Measurements from ENCODE around the gene LRP2BP. TPM values are rescaled to one million over a fixed set of nuclear protein-coding genes. Genes with fewer than 3 reads are reported as not detected.
"Not testable (repeated sequence)": the region's sequence is repeated elsewhere in the genome, so short reads cannot be mapped to it uniquely, and the experiment has no call there.

Gene LRP2BP
- total and polyA plus RNA-seq, 4 donors, result 0.48 to 4.6 (median 1.8) TPM

GRCh38 chr4:185364886-185365285 is 30.8 kb downstream of the LRP2BP start:
- 92 to 93% methylated on average over 5 of the region's 5 CpGs for WGBS, 2 donors
- Histone ChIP-seq H3K27ac (ENCODE audit: low read depth in 1 of 2, low read length in 1 of 2) (no peak overlapping the region), H3K9ac (ENCODE audit: insufficient read depth in 1 of 2, low read length in 2 of 2) (no peak overlapping the region), H3K36me3 (ENCODE audit: control insufficient read depth in 4 of 4, insufficient read depth in 4 of 4, low read length in 4 of 4) (peaks cover 0 to 8% (median 3%) of the 10 kb centered on the region in 4 donors), H3K27me3 (ENCODE audit: control insufficient read depth in 3 of 3, insufficient read depth in 3 of 3, low read length in 2 of 3) (no peaks in the 10 kb centered on the region), H3K9me3 (ENCODE audit: control insufficient read depth in 4 of 4, insufficient read depth in 3 of 4, low read length in 3 of 4) (no peaks in the 10 kb centered on the region), H3K4me1 (ENCODE audit: control insufficient read depth in 5 of 5, insufficient read depth in 5 of 5, low read length in 5 of 5) (no peaks in the 10 kb centered on the region), H3K4me3 (no peak overlapping the region)
- TF ChIP-seq CTCF (IDR thresholded peaks at IDR 0.05; ENCODE audit: control extremely low read depth, extremely low read depth), result no peak
- DNase-seq (no peak), ATAC-seq (ENCODE audit: insufficient read depth, low FRiP score) (no peak)

DNA sequence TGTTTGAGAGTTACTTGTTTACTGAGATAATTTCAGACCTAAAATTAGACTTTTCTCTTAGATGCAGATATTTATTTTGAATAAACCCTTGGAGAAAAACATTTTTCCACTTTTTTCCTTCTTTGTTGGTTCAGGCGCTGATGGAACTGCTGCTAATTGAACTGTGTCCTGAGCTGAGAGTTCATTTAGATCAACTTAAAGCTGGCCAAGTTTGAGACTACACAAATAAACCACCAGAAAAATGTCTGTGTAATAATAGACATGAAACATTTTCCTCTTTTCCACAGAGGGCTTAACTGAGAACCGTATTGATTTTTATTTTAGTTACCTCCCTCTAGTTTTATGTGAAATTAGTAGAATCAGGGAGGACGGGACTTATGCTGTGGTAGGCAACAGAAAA is 32.5 kb downstream of the LRP2BP start:
- H3K4me1 ChIP-seq (ENCODE audit: control insufficient read depth in 5 of 5, insufficient read depth in 5 of 5, low read length in 5 of 5), result no peaks in the 10 kb centered on the region
- ATAC-seq (ENCODE audit: insufficient read depth, low FRiP score) (no peak), DNase-seq (no peak)
- no peaks in the 10 kb centered on the region for H3K27me3 ChIP-seq (ENCODE audit: control insufficient read depth in 3 of 3, insufficient read depth in 3 of 3, low read length in 2 of 3)
- H3K36me3 ChIP-seq (ENCODE audit: control insufficient read depth in 4 of 4, insufficient read depth in 4 of 4, low read length in 4 of 4), result peaks cover 0 to 8% (median 3%) of the 10 kb centered on the region in 4 donors
- H3K4me3 ChIP-seq, result no peak overlapping the region
- no peak for TF ChIP-seq CTCF (IDR thresholded peaks at IDR 0.05; ENCODE audit: control extremely low read depth, extremely low read depth)
- 84 to 86% methylated on average over 3 of the region's 3 CpGs for WGBS, 2 donors
- no peak overlapping the region for H3K27ac ChIP-seq (ENCODE audit: low read depth in 1 of 2, low read length in 1 of 2)
- no peak overlapping the region for H3K9ac ChIP-seq (ENCODE audit: insufficient read depth in 1 of 2, low read length in 2 of 2)
- no peaks in the 10 kb centered on the region for H3K9me3 ChIP-seq (ENCODE audit: control insufficient read depth in 4 of 4, insufficient read depth in 3 of 4, low read length in 3 of 4)

DNA sequence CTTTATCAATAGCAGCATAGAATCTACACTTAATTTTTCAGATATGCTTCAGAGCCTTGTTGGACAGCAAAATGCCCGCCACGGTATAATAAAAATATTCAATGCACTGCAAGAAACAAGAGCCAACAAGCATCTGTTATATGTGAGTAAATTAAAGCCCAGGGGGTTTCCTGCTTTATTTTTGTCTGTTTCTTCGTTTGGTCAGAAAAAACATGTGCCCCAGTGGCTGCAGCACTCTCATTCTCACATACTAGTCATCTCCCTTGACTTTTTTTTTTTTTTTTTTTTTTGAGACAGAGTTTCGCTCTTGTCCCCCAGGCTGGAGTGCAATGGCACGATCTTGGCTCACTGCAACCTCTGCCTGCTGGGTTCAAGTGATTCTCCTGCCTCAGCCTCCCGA is 33.2 kb downstream of the LRP2BP start:
- H3K4me1 ChIP-seq (ENCODE audit: control insufficient read depth in 5 of 5, insufficient read depth in 5 of 5, low read length in 5 of 5); DNase-seq; H3K4me3 ChIP-seq; H3K27ac ChIP-seq (ENCODE audit: low read depth in 1 of 2, low read length in 1 of 2); ATAC-seq (ENCODE audit: insufficient read depth, low FRiP score); H3K9me3 ChIP-seq (ENCODE audit: control insufficient read depth in 4 of 4, insufficient read depth in 3 of 4, low read length in 3 of 4); H3K27me3 ChIP-seq (ENCODE audit: control insufficient read depth in 3 of 3, insufficient read depth in 3 of 3, low read length in 2 of 3); H3K9ac ChIP-seq (ENCODE audit: insufficient read depth in 1 of 2, low read length in 2 of 2): not testable (repeated sequence)
- WGBS, 2 donors, result 87 to 92% methylated on average over 6 of the region's 6 CpGs
- peaks cover 0 to 10% (median 5%) of the 10 kb centered on the region in 4 donors for H3K36me3 ChIP-seq (ENCODE audit: control insufficient read depth in 4 of 4, insufficient read depth in 4 of 4, low read length in 4 of 4)

- no peak overlapping the region for H3K9ac ChIP-seq (ENCODE audit: insufficient read depth in 1 of 2, low read length in 2 of 2)
- H3K27me3 ChIP-seq (ENCODE audit: control insufficient read depth in 3 of 3, insufficient read depth in 3 of 3, low read length in 2 of 3), result no peaks in the 10 kb centered on the region
- H3K9me3 ChIP-seq (ENCODE audit: control insufficient read depth in 4 of 4, insufficient read depth in 3 of 4, low read length in 3 of 4), result no peaks in the 10 kb centered on the region
- H3K4me3 ChIP-seq, result no peak overlapping the region
- H3K27ac ChIP-seq (ENCODE audit: low read depth in 1 of 2, low read length in 1 of 2), result no peak overlapping the region
- peaks cover 3 to 11% (median 5%) of the 10 kb centered on the region in 4 donors for H3K36me3 ChIP-seq (ENCODE audit: control insufficient read depth in 4 of 4, insufficient read depth in 4 of 4, low read length in 4 of 4)
- 76 to 85% methylated on average over 3 of the region's 3 CpGs for WGBS, 2 donors
- no peaks in the 10 kb centered on the region for H3K4me1 ChIP-seq (ENCODE audit: control insufficient read depth in 5 of 5, insufficient read depth in 5 of 5, low read length in 5 of 5)
- no peak for TF ChIP-seq CTCF (IDR thresholded peaks at IDR 0.05; ENCODE audit: control extremely low read depth, extremely low read depth)
- ATAC-seq (ENCODE audit: insufficient read depth, low FRiP score) (no peak), DNase-seq (no peak)
Measured at GRCh38 chr4:185361872-185362271, 33.9 kb downstream of the LRP2BP start.

All from lung (tissue), 12 donors.